GM10248 (cell line): Measurements from ENCODE around the gene RAB40C.

Experiments used
- CTCF ChIA-PET: fragments of 300-600 bp; sonication (Branson Sonifier 250); formaldehyde crosslinking; extraction: SDS; loops from one replicate; lab custom pipeline; 2021; ENCODE audit warnings: antibody characterized with exemption; lab: Yijun Ruan, JAX
- POLR2A ChIA-PET: fragments of 350-650 bp; sonication (Branson Sonifier 250); formaldehyde crosslinking; extraction: SDS; loops from one replicate; lab custom pipeline; 2020; ENCODE audit warnings: antibody characterized with exemption; lab: Yijun Ruan, JAX
- DNase-seq: peaks from one replicate; pipeline ENCODE4 v3.0.0; 2012; ENCODE audit errors: extremely low spot score
- TF ChIP-seq, protein P1 (sequence below): IDR thresholded peaks from 2 replicates; pipeline ENCODE4 v1.5.1; 2012; ENCODE audit warnings: mild to moderate bottlenecking, low read depth; ENCODE audit errors: extremely low read depth, missing control alignments, control extremely low read depth

RAB40C gene

DNA sequence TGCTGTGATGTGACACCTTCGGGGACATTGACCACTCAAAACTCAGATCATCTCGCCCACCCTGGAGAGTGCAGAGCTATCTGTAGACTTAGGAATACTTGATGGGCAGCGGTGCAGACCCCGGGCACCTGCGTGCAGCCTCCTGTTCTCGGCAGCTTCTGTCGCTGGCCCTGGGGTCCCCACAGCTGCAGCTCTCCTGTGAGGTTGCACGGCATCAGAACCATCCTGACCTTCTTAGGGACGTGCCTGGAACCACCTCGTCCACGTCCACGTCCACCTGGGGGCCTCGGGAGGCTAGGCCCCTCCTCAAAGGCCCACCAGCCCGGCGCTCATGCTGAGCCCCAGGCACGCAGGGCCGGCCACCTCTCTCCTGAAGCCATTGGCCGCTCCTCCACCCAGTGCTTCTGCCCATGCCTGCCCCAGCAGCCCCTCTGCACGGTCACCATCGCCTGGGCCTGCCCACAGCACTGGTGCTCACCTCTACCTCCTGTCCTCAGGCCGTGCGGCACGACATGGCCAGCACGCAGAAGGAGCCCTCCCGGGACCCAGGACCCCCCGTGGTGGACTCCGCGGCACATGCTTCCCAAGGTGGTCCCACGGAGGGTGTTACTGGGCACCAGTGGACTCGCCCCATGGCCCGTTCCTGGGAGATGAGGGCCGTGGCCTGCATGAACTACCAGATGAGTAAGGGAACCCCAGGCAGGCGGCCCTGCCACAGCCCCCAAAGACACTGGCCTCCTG, 38.6 kb downstream of the RAB40C start:
- TF ChIP-seq, protein P1, sequence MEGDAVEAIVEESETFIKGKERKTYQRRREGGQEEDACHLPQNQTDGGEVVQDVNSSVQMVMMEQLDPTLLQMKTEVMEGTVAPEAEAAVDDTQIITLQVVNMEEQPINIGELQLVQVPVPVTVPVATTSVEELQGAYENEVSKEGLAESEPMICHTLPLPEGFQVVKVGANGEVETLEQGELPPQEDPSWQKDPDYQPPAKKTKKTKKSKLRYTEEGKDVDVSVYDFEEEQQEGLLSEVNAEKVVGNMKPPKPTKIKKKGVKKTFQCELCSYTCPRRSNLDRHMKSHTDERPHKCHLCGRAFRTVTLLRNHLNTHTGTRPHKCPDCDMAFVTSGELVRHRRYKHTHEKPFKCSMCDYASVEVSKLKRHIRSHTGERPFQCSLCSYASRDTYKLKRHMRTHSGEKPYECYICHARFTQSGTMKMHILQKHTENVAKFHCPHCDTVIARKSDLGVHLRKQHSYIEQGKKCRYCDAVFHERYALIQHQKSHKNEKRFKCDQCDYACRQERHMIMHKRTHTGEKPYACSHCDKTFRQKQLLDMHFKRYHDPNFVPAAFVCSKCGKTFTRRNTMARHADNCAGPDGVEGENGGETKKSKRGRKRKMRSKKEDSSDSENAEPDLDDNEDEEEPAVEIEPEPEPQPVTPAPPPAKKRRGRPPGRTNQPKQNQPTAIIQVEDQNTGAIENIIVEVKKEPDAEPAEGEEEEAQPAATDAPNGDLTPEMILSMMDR, result no peak
- CTCF ChIA-PET, result interaction anchor here (1.1 to 1.2 kb wide), 2 partner anchors 8 to 36 kb away, joined by 3 to 4 read pairs; partner anchors contain the start of gene METTL26
- DNase-seq, result no peak
- POLR2A ChIA-PET, result interaction anchor here (0.6 kb wide), 1 partner anchor 44 kb away, joined by 6 read pairs; no protein-coding TSS in a partner anchor

DNA sequence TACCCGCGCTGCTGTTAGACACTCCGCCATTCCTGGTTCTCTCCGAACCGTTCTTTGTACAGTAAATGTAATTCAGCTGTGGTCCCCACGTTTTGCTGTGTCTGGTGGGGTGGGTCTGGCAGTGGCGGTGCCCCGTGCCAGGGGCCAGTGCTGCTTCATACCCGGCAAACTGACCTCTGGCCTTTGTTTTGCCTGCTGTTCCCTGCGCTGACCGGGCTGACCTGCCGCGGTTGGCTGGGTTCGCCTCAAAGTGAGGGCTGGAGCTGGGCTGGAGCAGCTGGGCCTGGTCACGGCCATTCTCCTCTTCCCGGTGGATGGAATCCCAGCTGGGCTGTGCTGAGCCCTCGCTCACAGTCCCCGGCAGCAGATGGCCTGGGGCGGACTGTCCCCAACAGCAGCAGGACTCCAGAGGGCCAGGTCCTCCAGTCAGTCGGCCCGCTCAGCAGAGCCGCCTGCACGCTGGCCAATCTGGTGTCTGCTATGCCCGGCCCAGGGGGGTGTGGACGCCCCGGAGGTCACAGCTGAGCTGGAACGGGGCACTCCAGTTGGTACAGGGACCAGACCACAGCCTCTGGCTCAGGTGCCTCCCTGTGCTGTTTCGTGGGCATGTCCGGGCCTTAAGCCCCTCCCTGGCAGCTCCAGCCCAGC, 39.4 kb downstream of the RAB40C start:
- POLR2A ChIA-PET, result interaction anchor here (0.6 kb wide), 1 partner anchor 43 kb away, joined by 6 read pairs; no protein-coding TSS in a partner anchor
- TF ChIP-seq, protein P1, result no peak
- CTCF ChIA-PET, result no interaction called here
- no peak for DNase-seq

- ChIA-PET POLR2A (no interaction called here), CTCF (no interaction called here)
- DNase-seq, result no peak
- TF ChIP-seq, protein P1, result no peak
Measured at GRCh38 chr16:629833-630248, 40.0 kb downstream of the RAB40C start.

DNA sequence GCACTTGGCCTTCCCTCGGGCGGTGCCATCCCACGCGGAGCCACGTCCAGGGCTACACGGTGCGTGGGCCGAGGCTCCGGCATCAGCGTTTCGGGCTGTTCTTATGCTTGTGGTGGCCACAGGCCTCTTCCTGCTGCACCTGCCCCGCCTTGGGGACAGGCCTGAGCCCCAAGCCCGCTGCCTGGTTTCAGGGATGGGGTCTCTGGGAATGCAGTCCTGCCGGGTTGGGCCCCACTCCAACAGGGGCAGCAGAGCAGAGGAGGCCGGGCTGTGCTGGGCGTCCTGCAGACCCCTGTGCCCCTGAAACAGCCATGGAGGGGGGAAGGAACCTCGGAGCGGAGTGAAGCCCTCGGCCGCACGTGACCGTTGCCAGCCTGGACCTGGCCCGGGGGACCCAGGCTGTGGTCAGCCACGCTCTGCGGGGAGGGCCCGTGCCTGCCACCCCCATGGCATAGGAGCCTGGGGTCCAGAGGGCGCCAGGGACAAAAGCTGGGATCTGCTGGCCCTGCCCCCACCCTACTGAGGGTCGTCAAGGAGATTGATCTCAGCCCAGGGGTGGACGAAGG, 40.5 kb downstream of the RAB40C start:
- DNase-seq, result no peak

DNA sequence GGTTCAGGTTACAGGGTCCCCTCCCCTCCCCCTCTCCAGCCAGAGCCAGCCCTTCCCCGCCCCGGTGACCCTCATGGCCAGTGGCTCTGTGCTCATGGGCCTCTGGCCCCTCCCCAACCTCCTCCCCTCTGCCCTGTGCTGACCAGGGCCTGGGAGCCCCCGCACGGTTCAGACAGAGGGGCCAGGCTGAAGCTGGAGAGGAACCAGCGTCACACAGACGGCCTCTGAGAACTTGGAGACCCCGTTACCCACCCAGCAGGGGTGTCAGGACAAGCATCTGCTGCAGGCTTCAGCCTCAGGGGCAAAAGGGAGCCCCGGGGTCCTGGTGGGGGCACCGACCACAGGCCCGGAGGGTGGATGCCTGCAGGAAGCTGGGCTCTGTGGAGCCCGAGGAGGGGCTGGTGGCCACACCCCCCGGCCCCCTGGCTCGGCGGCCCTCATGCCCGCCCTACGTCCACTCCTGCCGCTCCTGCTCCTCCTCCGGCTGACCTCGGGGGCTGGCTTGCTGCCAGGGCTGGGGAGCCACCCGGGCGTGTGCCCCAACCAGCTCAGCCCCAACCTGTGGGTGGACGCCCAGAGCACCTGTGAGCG, 41.0 kb downstream of the RAB40C start, which contains the start of gene WFIKKN1:
Gene WFIKKN1 (plus strand): TSS at position 171 of the 591 bp plus-strand sequence. CDS start 269 bp downstream, at position 440.
- TF ChIP-seq, protein P1, result no peak
- ChIA-PET CTCF (no interaction called here), POLR2A (no interaction called here)
- DNase-seq, result no peak

More for the DNA sequence above, 40.5 kb downstream of the RAB40C start:
- TF ChIP-seq, protein P1, result no peak
- POLR2A ChIA-PET, result no interaction called here
- CTCF ChIA-PET, result no interaction called here

DNA sequence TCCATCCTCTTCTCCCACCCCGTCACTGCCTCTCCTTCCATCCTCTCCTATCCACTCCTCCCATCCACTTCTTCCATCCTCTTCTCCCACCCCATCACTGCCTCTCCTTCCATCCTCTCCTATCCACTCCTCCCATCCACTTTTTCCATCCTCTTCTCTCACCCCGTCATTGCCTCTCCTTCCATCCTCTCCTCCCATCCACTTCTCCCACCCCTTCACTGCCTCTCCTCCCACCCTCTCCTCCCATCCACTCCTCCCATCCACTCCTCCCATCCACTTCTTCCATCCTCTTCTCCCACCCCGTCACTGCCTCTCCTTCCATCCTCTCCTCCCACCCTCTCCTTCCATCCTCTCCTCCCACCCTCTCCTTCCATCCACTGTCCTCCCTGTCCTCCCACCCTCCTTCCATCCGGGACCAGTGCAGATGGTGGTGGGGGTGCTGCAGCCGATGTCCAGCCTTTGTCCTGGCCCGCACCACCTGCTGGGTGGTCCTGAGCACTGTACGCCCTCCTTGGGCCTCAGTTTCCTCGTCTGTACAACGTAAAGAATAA, 42.0 kb downstream of the RAB40C start:
- no peak for DNase-seq
- TF ChIP-seq, protein P1, result no peak
- POLR2A ChIA-PET, result no interaction called here
- CTCF ChIA-PET, result no interaction called here
